AG09309 (cell line): ENCODE results near the gene PBX4.

Experiments
- DNase-seq: peaks from one replicate; pipeline ENCODE4 v3.0.0-alpha.2; 2010; ENCODE audit warnings: low read depth
- H3K4me3 ChIP-seq: 2 replicates; pipeline ENCODE4 v1.5.1; 2011; ENCODE audit warnings: mild to moderate bottlenecking, low read depth, low read length, moderate library complexity; ENCODE audit not compliant: control insufficient read depth
- TF ChIP-seq, protein P1 (sequence below): IDR thresholded peaks from 2 replicates; pipeline ENCODE4 v1.5.1; 2011; ENCODE audit warnings: mild to moderate bottlenecking, low read depth, low read length, inconsistent platforms; ENCODE audit not compliant: insufficient read depth, control insufficient read depth; ENCODE audit errors: missing control alignments

Gene PBX4

DNA sequence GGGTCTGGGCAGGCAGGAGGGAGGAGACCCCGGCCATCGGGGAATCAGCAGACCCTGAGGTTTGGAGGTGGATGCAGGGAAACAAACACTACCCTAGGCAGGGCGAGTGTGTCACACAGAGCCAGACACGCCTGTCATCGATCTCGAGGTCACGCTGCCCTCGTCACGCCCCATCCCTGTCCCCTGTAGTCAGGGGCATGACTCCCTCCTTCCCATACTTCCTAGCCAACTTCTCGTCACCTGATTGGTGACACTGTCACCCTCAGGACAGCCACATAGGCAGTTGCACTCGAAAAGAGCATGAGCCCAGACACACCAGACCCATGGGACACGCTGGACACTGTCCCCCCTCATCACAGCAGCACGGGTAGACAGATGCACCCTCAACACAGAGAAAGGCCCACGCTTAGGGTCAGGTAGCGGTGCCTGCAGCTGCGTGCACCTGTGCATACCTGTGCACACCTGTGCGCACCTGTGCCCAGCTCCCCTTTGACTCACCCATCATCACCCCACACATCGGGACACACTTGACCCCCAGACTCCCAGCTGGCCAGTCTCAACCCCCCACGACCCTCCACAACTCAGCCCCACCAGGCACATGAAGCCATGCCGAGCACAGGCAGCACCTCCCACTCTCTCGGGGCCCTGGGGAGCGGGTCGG is 68.6 kb downstream of the PBX4 start:
- TF ChIP-seq, protein P1, sequence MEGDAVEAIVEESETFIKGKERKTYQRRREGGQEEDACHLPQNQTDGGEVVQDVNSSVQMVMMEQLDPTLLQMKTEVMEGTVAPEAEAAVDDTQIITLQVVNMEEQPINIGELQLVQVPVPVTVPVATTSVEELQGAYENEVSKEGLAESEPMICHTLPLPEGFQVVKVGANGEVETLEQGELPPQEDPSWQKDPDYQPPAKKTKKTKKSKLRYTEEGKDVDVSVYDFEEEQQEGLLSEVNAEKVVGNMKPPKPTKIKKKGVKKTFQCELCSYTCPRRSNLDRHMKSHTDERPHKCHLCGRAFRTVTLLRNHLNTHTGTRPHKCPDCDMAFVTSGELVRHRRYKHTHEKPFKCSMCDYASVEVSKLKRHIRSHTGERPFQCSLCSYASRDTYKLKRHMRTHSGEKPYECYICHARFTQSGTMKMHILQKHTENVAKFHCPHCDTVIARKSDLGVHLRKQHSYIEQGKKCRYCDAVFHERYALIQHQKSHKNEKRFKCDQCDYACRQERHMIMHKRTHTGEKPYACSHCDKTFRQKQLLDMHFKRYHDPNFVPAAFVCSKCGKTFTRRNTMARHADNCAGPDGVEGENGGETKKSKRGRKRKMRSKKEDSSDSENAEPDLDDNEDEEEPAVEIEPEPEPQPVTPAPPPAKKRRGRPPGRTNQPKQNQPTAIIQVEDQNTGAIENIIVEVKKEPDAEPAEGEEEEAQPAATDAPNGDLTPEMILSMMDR, result no peak
- H3K4me3 ChIP-seq, result no peak overlapping the region
- no peak for DNase-seq

DNA sequence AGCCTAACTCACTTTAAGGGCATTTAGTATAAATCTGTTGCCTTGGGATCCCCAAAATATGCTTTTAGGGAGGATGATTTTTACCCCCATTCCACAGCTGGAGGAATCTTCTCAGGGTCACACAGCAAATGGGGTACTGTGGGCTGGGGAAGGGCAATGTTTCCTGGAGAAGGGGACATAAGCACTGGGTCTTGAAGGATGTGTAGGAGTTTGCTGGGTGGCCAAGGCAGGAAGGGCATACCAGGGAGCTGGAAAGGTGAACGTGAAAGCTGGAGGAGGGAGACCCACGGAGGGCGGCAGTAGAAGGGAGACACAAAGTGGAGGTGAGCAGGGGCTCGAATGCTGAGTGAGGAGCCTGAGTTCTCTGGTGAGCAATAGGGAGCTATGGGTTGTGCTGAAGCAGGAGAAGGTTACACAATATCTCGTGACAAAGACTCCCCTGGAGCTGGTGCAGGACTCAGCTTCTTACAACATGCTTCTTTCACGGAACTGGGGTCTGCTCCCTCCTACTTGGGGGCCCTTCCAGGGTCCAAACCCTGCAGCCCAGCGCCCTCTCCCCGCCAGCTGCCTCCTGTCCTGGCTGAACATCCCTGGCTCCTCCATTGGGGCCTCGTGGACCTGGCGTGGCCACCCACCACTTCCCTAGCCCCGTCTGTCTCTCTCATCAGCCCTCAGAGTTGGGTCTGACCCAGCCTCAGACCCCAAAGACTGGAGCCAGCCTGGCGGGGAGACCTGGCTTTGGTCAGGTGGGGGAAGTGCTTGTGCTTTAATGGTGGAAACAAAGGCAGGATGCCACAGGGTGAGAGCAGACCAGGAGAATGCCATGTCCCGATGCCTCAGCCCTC is 69.3 kb downstream of the PBX4 start:
- no peak overlapping the region for H3K4me3 ChIP-seq
- TF ChIP-seq, protein P1, result no peak
- peak; percentile 25 for DNase-seq

DNA sequence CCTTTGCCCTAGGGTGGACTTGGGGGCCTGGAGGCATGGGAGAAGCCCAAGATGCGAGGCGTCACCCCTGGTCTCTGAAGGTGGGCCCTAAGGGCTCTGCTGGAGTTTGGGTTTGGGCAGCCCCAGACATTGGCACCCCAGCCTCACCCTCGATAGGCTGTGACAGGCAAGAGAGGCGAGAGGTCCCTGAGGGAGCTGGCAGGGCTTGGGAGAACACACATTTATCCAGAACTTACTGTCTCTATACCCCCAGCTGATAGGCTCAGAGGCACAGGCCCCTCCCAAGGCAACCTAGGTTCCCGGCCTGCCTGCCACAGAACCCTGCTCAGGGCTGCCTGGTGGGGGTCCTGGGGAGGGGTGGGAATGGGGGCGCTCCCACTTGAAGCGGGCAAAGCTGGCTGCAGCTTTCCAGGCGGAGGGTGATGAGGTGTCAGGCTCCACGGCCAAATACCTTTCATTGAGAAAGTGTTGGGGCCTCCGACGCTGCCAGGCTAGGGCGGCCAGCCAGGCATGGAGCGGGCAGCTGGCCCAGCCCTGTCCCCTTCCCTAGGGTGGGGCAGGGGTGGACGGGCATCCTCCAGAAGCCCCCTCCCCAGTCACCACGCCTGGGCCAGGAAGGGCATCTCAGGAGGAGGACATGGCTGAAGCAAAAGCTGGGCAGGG is 70.7 kb downstream of the PBX4 start:
- no peak for DNase-seq
- TF ChIP-seq, protein P1, result no peak
- H3K4me3 ChIP-seq, result no peak overlapping the region

DNA sequence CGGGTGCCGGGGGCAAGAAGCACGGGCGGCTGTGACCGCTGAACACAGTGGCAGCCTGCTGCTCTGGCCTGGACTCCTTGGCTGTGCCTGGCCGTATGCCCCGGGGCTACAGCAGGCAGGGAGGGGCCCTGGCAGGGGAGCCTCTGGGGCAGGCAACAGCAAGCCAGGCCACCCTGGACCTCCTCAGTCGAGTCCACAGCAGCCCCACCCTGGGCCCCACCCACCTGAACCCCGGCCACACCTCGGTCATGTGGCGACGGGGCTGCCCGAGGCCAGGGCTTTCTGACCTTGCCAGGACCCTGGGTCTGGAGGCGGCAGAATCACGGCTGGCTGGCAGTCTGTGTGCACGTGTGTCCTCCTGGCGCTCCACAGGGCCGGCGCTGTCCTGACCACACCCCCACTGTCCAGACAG is 71.7 kb downstream of the PBX4 start:
- no peak for DNase-seq
- TF ChIP-seq, protein P1, result no peak
- H3K4me3 ChIP-seq, result no peak overlapping the region

DNA sequence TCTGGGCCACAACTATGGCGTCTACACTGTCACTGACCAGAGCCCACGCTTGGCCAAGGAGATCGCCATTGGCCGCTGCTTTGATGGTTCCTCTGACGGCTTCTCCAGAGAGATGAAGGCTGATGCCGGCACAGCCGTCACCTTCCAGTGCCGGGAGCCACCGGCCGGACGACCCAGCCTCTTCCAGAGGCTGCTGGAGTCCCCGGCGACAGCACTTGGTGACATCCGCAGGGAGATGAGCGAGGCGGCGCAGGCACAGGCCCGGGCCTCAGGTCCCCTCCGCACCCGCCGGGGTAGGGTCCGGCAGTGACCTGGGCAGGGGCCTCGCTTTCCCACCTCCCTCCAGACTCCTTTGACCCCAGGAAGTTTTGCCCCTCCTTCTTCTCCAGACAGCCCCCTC is 72.8 kb downstream of the PBX4 start:
- no peak overlapping the region for H3K4me3 ChIP-seq
- TF ChIP-seq, protein P1, result no peak
- DNase-seq, result no peak

DNA sequence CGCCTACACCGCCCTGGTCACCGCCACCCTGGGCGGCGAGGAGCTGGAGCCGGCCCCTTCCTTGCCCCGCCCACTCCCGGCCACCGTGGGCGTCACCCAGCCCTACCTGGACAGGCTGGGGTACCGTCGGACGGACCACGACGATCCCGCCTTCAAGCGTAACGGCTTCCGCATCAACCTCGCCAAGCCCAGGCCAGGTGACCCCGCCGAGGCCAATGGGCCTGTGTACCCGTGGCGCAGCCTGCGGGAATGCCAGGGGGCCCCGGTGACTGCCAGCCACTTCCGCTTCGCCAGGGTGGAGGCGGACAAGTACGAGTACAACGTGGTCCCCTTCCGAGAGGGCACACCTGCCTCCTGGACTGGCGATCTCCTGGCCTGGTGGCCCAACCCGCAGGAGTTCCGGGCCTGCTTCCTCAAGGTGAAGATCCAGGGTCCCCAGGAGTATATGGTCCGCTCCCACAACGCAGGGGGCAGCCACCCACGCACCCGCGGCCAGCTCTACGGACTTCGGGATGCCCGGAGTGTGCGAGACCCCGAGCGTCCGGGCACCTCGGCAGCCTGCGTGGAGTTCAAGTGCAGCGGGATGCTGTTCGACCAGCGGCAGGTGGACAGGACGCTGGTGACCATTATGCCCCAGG is 73.4 kb downstream of the PBX4 start:
- no peak for DNase-seq
- no peak overlapping the region for H3K4me3 ChIP-seq
- TF ChIP-seq, protein P1, result no peak
